H1 (cell line): ENCODE results near the gene CYRIA.

Source experiments
- ATF3 ChIP-seq: IDR thresholded peaks from 2 replicates; pipeline ENCODE4 v1.6.1; 2011; ENCODE audit warnings: low read depth, mild to moderate bottlenecking, low read length; ENCODE audit not compliant: insufficient read depth
- CEBPB ChIP-seq: IDR thresholded peaks from 2 replicates; pipeline ENCODE4 v1.6.1; 2012; ENCODE audit warnings: low read depth, low read length
- CTCF ChIP-seq, 3 experiments: IDR thresholded peaks; 1 replicate in 2 of 3; 2 replicates in 1 of 3; pipeline versions ENCODE4 v1.5.1 to v1.6.1; 2011; ENCODE audit warnings: low read length in 3 of 3, mild to moderate bottlenecking in 3 of 3, inconsistent platforms in 2 of 3, low read depth in 1 of 3, moderate library complexity in 1 of 3; ENCODE audit not compliant: insufficient read depth in 1 of 3; ENCODE audit errors: control extremely low read depth in 1 of 3
- EP300 ChIP-seq, 2 experiments: IDR thresholded peaks; 1 replicate in 1 of 2; 2 replicates in 1 of 2; pipeline ENCODE4 v1.6.1; 2011 to 2012; ENCODE audit warnings: low read depth in 2 of 2, low read length in 2 of 2, mild to moderate bottlenecking in 2 of 2, borderline replicate concordance in 1 of 2, inconsistent platforms in 1 of 2, moderate library complexity in 1 of 2
- MAX ChIP-seq: IDR thresholded peaks from 2 replicates; pipeline ENCODE4 v1.6.1; 2012; ENCODE audit warnings: inconsistent platforms
- NRF1 ChIP-seq: IDR thresholded peaks from 2 replicates; pipeline ENCODE4 v1.6.1; 2011; ENCODE audit warnings: mild to moderate bottlenecking, low read depth, low read length, improper control_type of control experiment
- POLR2A ChIP-seq, 2 experiments: IDR thresholded peaks; 1 replicate in 1 of 2; 2 replicates in 1 of 2; pipeline ENCODE4 v1.6.1; 2011; ENCODE audit warnings: low read depth in 2 of 2, low read length in 2 of 2, mild to moderate bottlenecking in 2 of 2; ENCODE audit errors: control extremely low read depth in 1 of 2
- SP1 ChIP-seq: IDR thresholded peaks from 2 replicates; pipeline ENCODE4 v1.6.1; 2011; ENCODE audit warnings: low read depth, low read length
- SP2 ChIP-seq: IDR thresholded peaks from 2 replicates; pipeline ENCODE4 v1.6.1; 2012; ENCODE audit warnings: mild to moderate bottlenecking, low read length, inconsistent platforms
- TAF1 ChIP-seq: IDR thresholded peaks from 2 replicates; pipeline ENCODE4 v1.6.1; 2011; ENCODE audit warnings: mild to moderate bottlenecking, low read depth, low read length
- USF2 ChIP-seq: IDR thresholded peaks from 2 replicates; pipeline ENCODE4 v1.6.1; 2011; ENCODE audit warnings: low read length, improper control_type of control experiment
- YY1 ChIP-seq: IDR thresholded peaks from 2 replicates; pipeline ENCODE4 v1.6.1; 2011; ENCODE audit warnings: low read depth, mild to moderate bottlenecking, low read length
- ZNF274 ChIP-seq: IDR thresholded peaks from 2 replicates; pipeline ENCODE4 v1.7.0; 2012; ENCODE audit warnings: low read length, borderline replicate concordance; ENCODE audit errors: extremely low read depth

- TF ChIP-seq CTCF (IDR thresholded peaks at IDR 0.05; ENCODE audit: control extremely low read depth in 1 of 3, insufficient read depth in 1 of 3, low read depth in 1 of 3, low read length in 3 of 3): no peak
- no peak for TF ChIP-seq SP1
- no peak for TF ChIP-seq SP2
- no peak for TF ChIP-seq EP300 (IDR thresholded peaks at IDR 0.05; ENCODE audit: borderline replicate concordance in 1 of 2, low read depth in 2 of 2, low read length in 2 of 2)
- no peak for TF ChIP-seq POLR2A (IDR thresholded peaks at IDR 0.05; ENCODE audit: control extremely low read depth in 1 of 2, low read depth in 2 of 2, low read length in 2 of 2)
- no peak for TF ChIP-seq USF2
- no peak for TF ChIP-seq CEBPB
- no peak for TF ChIP-seq YY1
- no peak for TF ChIP-seq NRF1
- TF ChIP-seq ATF3: no peak
- no peak for TF ChIP-seq TAF1
- no peak for TF ChIP-seq ZNF274
- no peak for TF ChIP-seq MAX
Measured at GRCh38 chr2:16700551-16701259, 35.1 kb upstream of the CYRIA start.
